Thyroid gland (tissue), 4 donors: Measurements from ENCODE around the gene CAMTA1.

Source experiments
- POLR2A ChIP-seq, 2 donors: fragments of 450-650 bp; IDR thresholded peaks; one replicate each; pipeline ENCODE4 v1.6.1; 2017; ENCODE audit warnings: antibody characterized with exemption in 2 of 2, mild to moderate bottlenecking in 2 of 2, moderate library complexity in 1 of 2
- TF ChIP-seq, protein P1 (sequence below), 6 experiments: fragments of 200-600 bp in 3 of 6; fragments of 450-650 bp in 3 of 6; sonication (generic) in 3 of 6; IDR thresholded peaks; one replicate each; pipeline ENCODE4 v1.5.1; 2016 to 2019; ENCODE audit warnings: antibody characterized with exemption in 6 of 6, mild to moderate bottlenecking in 2 of 6, inconsistent platforms in 1 of 6, moderate library complexity in 1 of 6

- no peak for TF ChIP-seq POLR2A (IDR thresholded peaks at IDR 0.05)
- TF ChIP-seq, protein P1, sequence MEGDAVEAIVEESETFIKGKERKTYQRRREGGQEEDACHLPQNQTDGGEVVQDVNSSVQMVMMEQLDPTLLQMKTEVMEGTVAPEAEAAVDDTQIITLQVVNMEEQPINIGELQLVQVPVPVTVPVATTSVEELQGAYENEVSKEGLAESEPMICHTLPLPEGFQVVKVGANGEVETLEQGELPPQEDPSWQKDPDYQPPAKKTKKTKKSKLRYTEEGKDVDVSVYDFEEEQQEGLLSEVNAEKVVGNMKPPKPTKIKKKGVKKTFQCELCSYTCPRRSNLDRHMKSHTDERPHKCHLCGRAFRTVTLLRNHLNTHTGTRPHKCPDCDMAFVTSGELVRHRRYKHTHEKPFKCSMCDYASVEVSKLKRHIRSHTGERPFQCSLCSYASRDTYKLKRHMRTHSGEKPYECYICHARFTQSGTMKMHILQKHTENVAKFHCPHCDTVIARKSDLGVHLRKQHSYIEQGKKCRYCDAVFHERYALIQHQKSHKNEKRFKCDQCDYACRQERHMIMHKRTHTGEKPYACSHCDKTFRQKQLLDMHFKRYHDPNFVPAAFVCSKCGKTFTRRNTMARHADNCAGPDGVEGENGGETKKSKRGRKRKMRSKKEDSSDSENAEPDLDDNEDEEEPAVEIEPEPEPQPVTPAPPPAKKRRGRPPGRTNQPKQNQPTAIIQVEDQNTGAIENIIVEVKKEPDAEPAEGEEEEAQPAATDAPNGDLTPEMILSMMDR (IDR thresholded peaks at IDR 0.05), result no peak
These were observed 858.8 kb downstream of the CAMTA1 start for GRCh38 chr1:7644086-7644485.
